HG03060 (cell line): ENCODE measurements around the gene RAD51B.

Experiments used
- ATAC-seq: cut with Tn5 transposase; IDR thresholded peaks from one replicate; pipeline ENCODE4 v1.9.1; 2021; ENCODE audit warnings: low read depth, moderate number of reproducible peaks; ENCODE audit not compliant: unreplicated experiment

Gene RAD51B

GRCh38 chr14:68548194-68549076, 728.9 kb downstream of the RAD51B start:
- ATAC-seq, result no peak

GRCh38 chr14:68550338-68550715, 730.7 kb downstream of the RAD51B start:
- ATAC-seq, result no peak

GRCh38 chr14:68551045-68551683, 731.6 kb downstream of the RAD51B start:
- no peak for ATAC-seq

- no peak for ATAC-seq
Observed at GRCh38 chr14:68552075-68552474, 732.5 kb downstream of the RAD51B start.

- no peak for ATAC-seq
Observed at GRCh38 chr14:68552602-68553001, 733.0 kb downstream of the RAD51B start.

- no peak for ATAC-seq
Observed at GRCh38 chr14:68553311-68553710, 733.7 kb downstream of the RAD51B start.

- no peak for ATAC-seq
Observed at GRCh38 chr14:68554231-68554630, 734.7 kb downstream of the RAD51B start.

GRCh38 chr14:68556253-68556652, 736.7 kb downstream of the RAD51B start:
- no peak for ATAC-seq

GRCh38 chr14:68557648-68558047, 738.1 kb downstream of the RAD51B start:
- no peak for ATAC-seq

GRCh38 chr14:68558096-68558495, 738.5 kb downstream of the RAD51B start:
- no peak for ATAC-seq

- no peak for ATAC-seq
Observed at GRCh38 chr14:68559949-68560348, 740.4 kb downstream of the RAD51B start.

- no peak for ATAC-seq
Observed at GRCh38 chr14:68561531-68562007, 742.0 kb downstream of the RAD51B start.

- ATAC-seq, result no peak
Observed at GRCh38 chr14:68562911-68563250, 743.3 kb downstream of the RAD51B start.

GRCh38 chr14:68563251-68564131, 743.9 kb downstream of the RAD51B start:
- no peak for ATAC-seq

- ATAC-seq, result no peak
Observed at GRCh38 chr14:68564191-68564825, 744.7 kb downstream of the RAD51B start.

- no peak for ATAC-seq
Observed at GRCh38 chr14:68564826-68565759, 745.5 kb downstream of the RAD51B start.

GRCh38 chr14:68566075-68566474, 746.5 kb downstream of the RAD51B start:
- no peak for ATAC-seq

GRCh38 chr14:68568907-68569897, 749.6 kb downstream of the RAD51B start:
- ATAC-seq, result no peak
